Inflammatory macrophage treated with lipopolysaccharide for 4 hours (primary cell): ENCODE measurements around the gene CASP1.
"Not testable (repeated sequence)": the region's sequence is repeated elsewhere in the genome, so short reads cannot be mapped to it uniquely, and the experiment has no call there.

Experiments
- DNase-seq: peaks from one replicate; pipeline ENCODE4 v3.0.0-alpha.2; 2020

The CASP1 gene

DNA sequence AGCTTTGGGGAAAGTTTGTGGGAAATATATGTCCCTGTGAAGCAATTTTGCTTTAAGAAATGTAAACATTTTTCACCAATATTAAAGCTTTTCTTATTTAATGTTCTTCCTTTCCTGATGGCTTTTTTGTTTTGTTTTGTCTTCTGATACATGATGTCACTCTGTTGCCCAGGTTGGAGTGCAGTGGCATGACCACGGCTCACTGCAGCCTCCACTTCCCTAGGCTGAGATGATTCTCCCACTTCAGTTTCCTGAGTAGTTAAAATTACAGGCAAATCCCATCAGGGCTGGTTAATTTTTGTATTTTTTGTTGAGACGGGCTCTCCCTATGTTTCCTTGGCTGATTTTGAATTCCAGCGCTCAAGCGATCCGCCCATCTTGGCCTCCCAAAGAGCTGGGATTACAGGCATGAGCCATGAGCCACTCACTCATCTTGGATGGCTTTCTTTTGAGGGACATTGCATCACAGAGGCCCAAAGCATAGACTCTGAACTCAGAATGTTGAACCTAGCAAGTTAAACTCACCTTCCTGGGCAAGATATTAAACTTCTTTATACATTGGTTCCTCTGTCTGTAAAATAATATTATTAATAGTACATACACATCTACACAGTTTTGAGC, 10.8 kb upstream of the CASP1 start:
- DNase-seq, result peak; percentile 76

DNA sequence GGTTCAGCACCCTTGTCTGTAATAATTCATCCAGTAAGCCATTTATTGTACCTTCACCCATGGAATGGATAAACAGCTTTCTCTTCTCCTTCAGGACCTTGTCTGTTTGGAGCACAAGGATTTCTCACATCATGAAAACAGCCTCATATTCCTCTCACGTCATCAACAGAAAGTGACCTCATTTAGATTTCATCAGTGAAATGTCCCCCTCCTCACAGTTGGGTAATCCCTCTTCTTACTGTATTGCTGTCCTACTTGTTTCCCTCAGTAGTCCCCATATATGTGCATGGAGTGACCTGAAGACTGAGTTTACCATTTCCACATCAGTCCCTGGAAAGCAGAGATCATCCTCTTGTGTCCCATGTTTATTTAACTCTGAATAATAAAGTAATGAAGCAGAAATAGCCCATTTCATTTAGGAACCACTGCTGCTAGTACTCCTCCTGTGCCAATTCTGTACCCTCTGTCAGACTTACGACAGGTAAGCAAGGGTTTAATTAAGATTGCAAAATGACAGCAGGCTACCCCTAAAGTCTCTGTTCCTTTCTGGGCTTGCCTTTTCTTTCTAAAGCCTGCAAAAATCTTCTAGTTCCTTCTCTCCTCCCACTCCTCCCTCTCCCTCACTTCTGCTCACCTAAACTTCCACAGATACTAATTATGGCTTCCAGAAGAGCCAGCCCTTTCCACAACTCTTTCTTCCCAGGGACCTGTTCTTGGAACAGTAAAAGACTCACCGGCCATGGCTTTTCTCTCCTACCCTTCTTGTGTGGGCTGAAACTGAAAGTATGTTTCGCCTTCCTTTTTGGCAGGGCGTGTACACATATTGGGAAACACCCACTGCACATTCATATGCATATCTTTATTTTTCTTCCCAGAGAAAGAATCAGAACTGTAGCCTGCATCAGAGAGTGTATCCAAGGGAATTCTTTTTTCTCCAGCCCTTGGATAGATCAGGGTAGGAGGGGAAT, 9.9 kb upstream of the CASP1 start, which contains the start of gene CARD16:
Gene CARD16 (minus strand): TSS at position 779 of the 968 bp plus-strand sequence. CDS start 38 bp downstream, at position 741.
- DNase-seq, result peak; percentile 91

DNA sequence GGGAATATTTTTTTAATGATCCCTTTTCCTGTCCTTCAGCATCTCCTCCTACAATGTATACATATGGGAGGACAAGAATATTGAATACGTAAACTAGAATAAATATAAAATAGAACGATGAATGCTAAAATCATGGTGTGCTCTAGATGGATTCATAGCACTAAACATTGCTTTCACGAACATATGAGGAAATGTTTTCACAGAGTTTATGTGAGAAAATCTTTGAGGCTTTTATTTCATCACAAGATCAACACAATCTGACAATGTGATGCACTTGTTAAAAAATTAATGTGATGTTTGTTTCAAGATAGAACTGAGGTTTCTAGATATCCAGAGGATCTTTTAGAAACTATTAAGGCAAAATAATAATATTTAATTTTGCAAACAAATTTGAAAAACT, 7.2 kb upstream of the CASP1 start:
- DNase-seq, result no peak

DNA sequence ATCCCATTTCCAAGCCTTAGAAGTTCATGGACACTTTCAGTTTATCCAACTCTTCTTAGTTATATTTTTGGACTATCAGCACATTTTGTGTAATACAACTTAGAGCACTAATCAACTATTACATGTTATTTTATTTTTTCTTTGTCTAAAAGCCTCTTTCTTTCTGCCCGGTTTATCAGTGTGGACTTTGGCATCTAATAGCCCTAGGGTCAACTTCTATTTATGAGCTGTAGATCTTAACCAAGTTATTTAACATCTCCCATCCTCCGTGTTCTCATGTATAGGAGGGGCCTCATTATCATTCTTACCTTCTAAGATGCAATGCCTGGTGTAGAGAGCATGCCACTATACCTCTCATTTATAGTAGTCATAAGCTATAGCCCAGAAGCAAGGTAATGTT, 5.8 kb upstream of the CASP1 start:
- DNase-seq, result no peak

DNA sequence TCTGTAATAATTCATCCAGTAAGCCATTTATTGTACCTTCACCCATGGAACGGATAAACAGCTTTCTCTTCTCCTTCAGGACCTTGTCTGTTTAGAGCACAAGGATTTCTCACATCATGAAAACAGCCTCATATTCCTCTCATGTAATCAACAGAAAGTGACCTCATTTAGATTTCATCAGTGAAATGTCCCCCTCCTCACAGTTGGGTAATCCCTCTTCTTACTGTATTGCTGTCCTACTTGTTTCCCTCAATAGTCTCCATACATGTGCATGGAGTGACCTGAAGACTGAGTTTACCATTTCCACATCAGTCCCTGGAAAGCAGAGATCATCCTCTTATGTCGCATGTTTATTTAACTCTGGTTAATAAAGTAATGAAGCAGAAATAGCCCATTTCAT, 556 bp downstream of the CASP1 start:
- not testable (repeated sequence) for DNase-seq

- no peak for DNase-seq
Observed at GRCh38 chr11:105033781-105034180, 1.2 kb downstream of the CASP1 start.

DNA sequence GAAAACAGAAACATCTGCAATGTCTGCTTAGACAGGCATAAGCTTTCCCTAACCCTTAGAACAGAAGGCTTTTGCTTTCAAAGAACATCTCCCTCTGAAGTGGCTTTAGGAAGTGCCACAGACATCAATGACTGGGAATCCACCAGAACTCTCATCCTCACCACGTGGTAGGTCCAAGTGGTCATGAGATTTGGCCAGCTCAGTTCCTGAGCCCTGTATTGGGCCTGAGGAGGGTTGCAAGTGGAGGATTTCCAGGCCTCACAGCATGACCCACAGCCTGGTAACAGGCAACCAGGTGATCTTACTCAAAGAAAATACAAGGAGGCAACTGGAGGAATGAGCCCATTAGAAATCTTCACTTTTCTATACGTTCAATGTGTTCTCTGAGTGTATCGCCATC, 1.6 kb downstream of the CASP1 start:
- peak; percentile 95 for DNase-seq

DNA sequence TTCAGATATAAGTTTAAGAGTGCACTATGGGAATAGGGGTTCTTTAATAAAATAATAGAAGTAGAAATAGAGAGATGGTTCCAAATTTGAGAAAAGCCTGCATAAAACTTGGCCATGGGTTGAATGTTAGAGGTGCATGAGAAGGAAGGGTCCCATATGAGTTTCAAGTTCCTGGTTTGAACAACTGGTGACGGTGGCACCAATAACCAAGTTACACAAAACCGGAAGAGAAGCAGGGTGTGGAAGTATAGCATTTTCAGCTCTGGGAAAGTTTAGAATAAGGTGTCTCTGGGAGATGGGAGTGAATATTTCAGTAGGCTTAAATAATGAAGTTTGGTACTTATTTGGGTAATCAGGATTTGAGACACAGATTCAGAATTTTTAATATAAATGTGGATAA, 2.4 kb downstream of the CASP1 start:
- peak; percentile 89 for DNase-seq

DNA sequence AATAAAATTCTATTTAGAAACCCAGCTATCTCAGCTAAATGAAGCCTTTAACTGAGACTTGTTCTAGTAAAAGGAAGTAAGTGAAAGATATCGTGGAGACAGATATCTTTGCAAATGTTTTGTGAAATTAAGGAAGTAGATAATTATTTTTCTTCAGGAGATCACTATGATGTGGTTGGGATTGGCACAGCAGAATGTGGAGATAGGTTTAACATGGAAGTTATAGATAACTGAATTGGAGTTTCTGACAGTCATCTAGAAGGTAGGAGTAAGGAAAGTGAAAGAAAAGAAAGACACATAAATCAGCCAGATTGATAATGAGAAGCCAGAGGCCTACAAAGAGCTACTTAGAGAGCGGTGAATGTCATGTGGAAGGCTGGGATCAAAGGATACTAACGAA, 7.3 kb downstream of the CASP1 start:
- DNase-seq, result no peak

GRCh38 chr11:105024394-105024793, 10.6 kb downstream of the CASP1 start:
- no peak for DNase-seq

GRCh38 chr11:105023003-105023402, 11.9 kb downstream of the CASP1 start, which contains the start of gene CASP5:
Gene CASP5 (minus strand): TSS chr11:105023168. CDS start chr11:105023136, 32 bp downstream.
- DNase-seq, result peak; percentile 89

DNA sequence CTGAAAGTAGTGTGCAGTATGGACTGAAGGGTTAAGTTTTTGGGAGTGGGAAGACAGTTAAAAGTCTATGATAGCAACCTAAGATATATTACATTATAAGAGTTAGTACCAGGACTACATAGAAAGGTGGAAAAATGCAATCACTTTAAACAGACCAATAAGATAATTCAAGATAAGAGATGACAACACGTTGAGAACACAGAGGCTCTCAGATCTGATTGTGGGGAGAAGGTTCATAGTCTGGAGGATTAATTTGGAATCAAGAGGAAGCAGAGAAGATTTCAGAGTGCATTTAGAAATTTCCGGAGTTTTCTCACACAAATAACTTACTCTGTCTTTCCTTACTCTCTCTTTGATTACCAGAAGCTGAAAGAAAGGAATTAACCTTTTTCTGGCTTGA, 12.4 kb downstream of the CASP1 start:
- no peak for DNase-seq

DNA sequence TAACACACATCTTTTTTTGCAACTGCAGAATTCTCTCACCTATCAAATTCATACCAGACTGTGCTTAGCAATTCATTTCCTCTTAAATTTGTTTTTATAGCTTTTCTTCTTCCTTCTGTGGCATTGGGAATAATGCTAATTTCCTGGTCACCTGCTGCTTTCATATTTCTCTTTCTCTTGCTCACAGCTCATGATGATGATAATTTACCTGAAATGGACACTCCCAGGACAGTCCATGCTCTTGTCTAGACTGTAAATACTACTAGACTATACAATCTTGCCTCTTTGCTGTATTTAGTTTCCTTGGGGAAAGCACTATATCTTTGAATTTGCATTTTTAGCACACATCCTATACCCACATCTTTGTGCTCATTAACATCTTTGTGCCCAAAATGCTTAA, 27.5 kb downstream of the CASP1 start:
- DNase-seq, result no peak

GRCh38 chr11:105005451-105005845, 29.5 kb downstream of the CASP1 start:
- DNase-seq, result no peak

DNA sequence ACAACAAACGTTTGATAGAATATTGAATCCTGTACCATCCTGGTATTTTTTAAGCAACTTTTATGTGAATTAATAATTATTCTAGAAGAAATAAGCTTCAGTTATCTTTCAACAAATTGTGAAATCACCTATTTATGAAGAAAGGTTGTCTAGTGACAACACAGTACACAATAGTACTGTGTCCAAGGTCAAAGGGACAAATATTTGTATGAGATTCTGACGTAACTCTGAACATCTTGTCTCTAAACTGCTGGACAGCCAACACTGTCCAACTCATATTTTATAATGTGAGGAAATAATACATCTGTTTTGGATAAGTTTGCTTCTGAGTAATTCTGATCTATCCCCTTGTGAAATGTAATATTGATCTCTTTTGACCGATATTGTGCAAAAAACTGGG, 30.9 kb downstream of the CASP1 start:
- DNase-seq, result no peak

DNA sequence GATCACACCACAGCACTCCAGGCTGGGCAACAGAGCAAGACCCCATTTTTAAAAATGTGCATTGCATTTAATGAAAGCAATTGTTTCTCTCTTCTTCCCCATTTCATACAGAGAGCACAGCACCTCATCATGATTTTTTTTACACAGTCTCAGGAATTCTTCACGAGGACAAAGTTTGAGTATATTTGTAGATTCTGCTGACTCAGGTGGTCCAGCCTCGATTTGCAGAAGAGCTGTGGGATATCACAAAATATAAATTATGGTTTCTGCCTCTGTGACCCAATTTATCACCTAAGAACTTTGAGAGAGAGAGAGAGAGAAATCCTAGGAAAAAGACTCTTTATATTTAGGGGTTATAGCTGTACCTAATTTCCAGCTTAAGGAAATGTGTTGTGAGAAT, 31.8 kb downstream of the CASP1 start:
- DNase-seq, result no peak

DNA sequence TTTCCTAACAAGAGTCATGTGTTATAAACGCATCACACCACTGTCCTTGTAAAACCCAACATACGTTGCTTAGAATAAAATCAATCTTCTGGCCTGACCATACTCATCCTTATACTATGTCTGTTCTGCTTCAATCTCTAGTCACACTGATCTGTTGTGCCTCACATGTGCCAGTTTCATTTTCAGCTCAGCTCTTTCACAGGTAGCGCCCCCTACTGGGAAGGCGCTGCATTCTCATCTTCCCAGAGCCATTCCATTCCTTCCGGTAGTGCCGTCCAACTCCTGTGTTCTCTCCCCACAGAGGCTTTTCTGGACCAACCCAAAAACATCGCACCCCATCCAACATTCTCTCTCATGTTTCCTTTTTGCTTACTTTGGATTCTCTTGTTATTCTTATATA, 34.1 kb downstream of the CASP1 start:
- peak; percentile 25 for DNase-seq

- no peak for DNase-seq
Observed at GRCh38 chr11:105000167-105000566, 34.8 kb downstream of the CASP1 start.

DNA sequence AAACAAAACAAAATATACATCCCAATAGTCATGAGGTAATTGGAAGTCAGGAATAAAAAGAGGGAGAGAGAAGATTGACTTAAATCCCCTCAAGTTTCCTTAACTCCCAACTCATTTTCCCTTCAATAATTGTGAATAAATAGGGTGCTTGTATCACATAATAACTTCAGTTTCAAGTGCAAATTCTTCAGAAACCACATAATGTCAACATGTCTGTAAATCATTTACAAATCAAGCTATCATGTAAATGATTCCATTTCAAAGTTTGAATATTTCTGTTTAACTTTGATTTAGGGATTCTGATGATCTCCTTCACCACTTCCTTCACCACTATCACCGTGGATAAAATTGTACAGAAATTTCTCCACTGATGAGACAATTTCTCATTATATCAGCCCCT, 35.2 kb downstream of the CASP1 start:
- DNase-seq, result no peak

DNA sequence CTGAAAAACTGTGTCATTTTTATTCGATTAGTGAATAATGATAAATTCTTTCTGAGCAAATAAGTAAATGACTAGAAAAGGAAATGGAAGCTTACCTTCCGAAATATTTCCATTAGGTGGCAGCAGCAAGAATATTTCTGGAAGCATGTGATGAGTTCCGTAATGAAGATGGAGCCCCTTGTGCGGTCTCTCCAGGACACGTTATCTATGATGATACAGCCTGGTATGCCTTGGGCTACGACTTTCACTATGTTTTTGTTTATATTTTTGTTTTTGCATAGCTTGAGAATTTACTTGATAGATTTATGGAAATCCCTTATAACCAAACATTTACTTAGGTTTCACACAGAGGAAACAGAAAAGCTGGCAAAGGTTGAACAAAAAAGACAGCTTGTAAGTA, 37.7 kb downstream of the CASP1 start:
- DNase-seq, result no peak

DNA sequence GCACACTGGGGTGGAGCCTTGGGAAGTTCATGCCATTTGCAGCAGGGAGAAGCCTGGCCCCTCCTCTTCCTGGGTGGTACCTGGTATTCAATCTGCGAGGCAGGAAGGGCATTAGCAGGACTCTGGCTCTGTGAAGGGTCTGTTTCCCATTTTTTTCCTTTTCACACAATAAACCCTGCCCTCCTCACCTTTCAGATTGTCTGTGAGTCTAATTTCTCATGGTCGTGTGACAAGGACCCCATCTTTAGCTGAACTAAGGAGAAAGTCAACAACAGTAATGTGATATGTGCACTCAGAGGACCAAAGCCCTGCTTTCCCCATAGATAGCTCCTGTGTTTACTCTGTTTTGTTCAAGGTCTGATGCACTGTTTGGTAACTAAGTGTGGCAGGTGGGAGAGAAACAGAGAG, 39.9 kb downstream of the CASP1 start:
- no peak for DNase-seq

GRCh38 chr11:104992781-104993180, 42.2 kb downstream of the CASP1 start:
- DNase-seq, result no peak

- DNase-seq, result no peak
Observed at GRCh38 chr11:104991994-104992393, 43.0 kb downstream of the CASP1 start.

DNA sequence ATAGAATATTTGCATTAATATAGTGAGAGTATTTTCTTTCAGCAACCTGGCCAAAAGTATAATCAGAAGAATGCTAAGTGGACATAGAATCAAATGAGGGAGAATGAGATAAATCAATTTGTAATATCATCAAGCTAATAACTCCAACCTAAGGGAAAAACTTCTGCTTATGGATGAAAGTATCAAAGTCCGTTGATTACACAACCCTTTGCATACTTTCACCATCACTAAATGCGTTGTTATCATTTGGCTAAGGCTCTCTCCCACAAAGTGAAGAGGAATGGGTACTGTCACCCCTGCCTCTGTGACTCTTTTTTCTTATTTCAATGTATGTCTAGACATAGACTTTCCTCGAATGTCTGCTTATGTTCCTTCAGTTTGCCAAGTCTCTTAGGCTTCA, 50.1 kb downstream of the CASP1 start:
- no peak for DNase-seq
